ENCODE data around the gene DISC1. TPM values are rescaled to one million over a fixed set of nuclear protein-coding genes. Genes with fewer than 3 reads are reported as not detected.

The DISC1 gene
- total RNA-seq, 1 donor from 2014 or later = 14.0 TPM

GRCh38 chr1:231921646-231922345 lies 295.2 kb downstream of the DISC1 start:
- intact Hi-C loops (cut with micrococcal nuclease) = no loop called here

- intact Hi-C loops (cut with micrococcal nuclease) = no loop called here
Measured at GRCh38 chr1:231923491-231924041, 297.0 kb downstream of the DISC1 start.

GRCh38 chr1:231924180-231924579 lies 297.6 kb downstream of the DISC1 start:
- intact Hi-C loops (cut with micrococcal nuclease) = no loop called here

- intact Hi-C loops (cut with micrococcal nuclease) = no loop called here
Measured at GRCh38 chr1:231925864-231926263, 299.3 kb downstream of the DISC1 start.

- intact Hi-C loops (cut with micrococcal nuclease) = no loop called here
Measured at GRCh38 chr1:231926340-231926739, 299.8 kb downstream of the DISC1 start.

GRCh38 chr1:231926933-231927332 lies 300.3 kb downstream of the DISC1 start:
- intact Hi-C loops (cut with micrococcal nuclease) = no loop called here

- intact Hi-C loops (cut with micrococcal nuclease) = no loop called here
Measured at GRCh38 chr1:231927431-231927830, 300.8 kb downstream of the DISC1 start.

DNA sequence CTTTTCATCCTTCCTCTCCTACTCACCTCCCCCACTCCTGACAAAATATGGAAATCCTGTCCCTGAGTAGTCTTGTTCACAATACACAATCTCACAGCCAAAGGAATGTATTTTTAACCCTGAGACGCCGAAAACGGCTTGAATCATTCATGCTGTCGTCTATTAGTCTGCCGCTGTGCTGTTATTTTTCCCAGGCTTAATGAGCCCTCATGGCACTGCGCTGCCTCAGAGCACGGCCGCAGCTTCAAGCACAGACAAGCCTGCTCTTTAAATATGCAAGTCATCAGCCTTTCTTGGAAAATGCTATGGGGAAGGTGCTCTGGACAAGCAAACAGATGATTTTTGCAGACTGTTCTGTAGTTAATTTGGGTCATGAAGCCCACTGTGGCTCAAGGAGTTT lies 302.7 kb downstream of the DISC1 start:
- intact Hi-C loops (cut with micrococcal nuclease) = no loop called here

GRCh38 chr1:231930257-231930947 lies 303.8 kb downstream of the DISC1 start:
- intact Hi-C loops (cut with micrococcal nuclease) = loop anchor here (5.0 kb wide), 1 partner anchor 42 kb away; no protein-coding TSS in a partner anchor

GRCh38 chr1:231931146-231931545 lies 304.6 kb downstream of the DISC1 start:
- intact Hi-C loops (cut with micrococcal nuclease) = loop anchor here (5.0 kb wide), 1 partner anchor 41 kb away; no protein-coding TSS in a partner anchor

GRCh38 chr1:231931846-231932454 lies 305.4 kb downstream of the DISC1 start:
- intact Hi-C loops (cut with micrococcal nuclease) = loop anchor here (1.0 to 5.0 kb wide), 2 partner anchors 40 to 66 kb away; no protein-coding TSS in a partner anchor

- intact Hi-C loops (cut with micrococcal nuclease) = loop anchor here (5.0 kb wide), 1 partner anchor 38 kb away; no protein-coding TSS in a partner anchor
Measured at GRCh38 chr1:231933711-231934626, 307.4 kb downstream of the DISC1 start.

DNA sequence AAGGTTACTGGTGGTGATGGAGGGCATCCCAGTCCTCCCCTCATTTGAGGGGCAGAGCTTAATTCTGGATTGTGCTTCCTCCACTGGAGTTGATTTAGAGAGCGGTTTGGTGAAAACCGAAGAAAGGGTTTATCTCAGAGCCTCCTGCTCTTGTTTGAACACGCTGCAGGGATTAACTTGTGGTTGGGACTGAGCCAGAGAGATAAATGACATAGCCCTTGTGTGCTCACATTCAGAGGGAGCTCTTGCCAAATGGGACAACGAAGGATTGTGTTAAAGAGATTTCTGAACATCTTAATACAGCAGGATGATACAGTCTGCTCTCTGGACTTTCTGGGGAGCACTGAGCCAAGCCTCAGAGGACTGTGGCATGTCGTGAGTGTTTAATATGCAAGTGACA lies 308.2 kb downstream of the DISC1 start:
- intact Hi-C loops (cut with micrococcal nuclease) = loop anchor here (5.0 kb wide), 1 partner anchor 38 kb away; no protein-coding TSS in a partner anchor

DNA sequence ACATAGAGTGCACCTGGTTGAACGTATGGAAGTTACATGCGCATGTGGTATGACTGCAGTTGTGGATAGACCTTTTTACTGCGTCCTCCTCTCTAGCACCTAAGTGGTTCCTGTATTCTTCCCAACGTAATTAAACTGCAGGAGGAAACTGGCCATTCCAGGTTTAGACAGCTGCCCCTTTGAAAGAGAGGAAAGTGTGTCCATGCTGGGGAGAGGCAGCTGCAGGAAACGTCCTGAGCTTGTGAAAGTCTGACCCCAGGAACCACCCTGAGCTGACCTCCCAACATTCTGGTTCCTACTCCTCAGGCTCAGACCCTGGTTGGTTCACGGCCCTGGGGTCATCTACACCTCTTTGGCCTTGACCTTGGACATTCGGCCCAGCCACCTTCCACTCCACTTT lies 309.3 kb downstream of the DISC1 start:
- intact Hi-C loops (cut with micrococcal nuclease) = no loop called here

DNA sequence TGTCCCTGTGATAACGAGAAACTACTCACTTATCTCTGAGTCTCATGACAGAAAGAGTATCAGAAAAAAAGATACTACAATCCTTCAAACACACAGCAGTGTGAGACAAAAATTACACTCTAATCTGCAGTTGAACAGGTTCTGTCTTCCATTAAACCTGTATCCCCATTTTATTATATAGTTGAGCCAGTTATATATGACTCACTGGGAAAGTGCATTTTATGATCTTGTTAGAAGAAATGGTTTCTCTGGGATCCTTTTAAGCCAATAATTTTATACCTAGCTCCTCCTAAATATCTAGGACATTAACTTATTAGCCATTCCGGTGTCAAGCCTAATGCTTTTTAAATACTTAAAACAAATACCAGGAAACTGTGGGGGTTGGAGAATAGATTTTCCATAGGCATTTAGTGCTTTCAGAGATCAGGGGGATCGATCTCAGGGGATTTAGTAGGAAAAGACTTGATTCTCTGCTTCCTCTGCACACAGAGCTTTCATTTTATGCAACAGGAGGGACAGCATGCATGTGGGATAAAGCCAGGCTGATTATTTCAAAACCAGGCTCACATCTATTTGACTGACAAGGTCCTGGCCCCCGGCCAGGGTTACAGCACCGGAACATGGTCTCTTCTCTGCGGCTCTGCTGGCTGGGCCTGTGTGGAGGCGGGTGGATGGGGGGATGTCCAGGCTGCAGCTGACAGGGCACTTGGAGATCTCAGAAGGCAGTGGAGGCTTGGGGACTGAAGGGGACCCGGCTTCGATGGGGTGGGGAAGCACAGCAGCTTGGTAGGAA lies 310.6 kb downstream of the DISC1 start:
- intact Hi-C loops (cut with micrococcal nuclease) = no loop called here

GRCh38 chr1:231938211-231938610 lies 311.6 kb downstream of the DISC1 start:
- intact Hi-C loops (cut with micrococcal nuclease) = no loop called here

- intact Hi-C loops (cut with micrococcal nuclease) = no loop called here
Measured at GRCh38 chr1:231938711-231939110, 312.1 kb downstream of the DISC1 start.

DNA sequence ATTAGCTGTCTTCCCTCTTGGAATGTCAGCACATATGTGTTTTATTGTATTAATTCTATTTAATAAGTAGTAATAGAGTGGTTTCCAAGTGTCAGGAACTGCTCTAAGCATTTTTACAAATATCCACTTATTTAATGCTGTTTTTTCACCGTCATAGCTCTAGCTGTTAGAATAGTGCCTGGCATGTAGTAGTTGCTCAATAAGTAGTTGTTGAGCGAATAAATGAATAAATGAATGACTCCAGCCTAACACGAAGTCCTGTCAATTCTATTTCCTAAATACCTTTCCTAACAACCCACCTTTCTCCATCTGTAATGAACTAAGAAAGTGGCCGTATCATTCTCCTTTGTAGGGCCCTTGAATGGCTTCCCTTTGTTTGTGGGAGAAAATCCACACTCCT lies 312.5 kb downstream of the DISC1 start:
- intact Hi-C loops (cut with micrococcal nuclease) = no loop called here

- intact Hi-C loops (cut with micrococcal nuclease) = no loop called here
Measured at GRCh38 chr1:231940116-231940515, 313.5 kb downstream of the DISC1 start.

- intact Hi-C loops (cut with micrococcal nuclease) = no loop called here
Measured at GRCh38 chr1:231940701-231941100, 314.1 kb downstream of the DISC1 start.

Measured in T-helper 1 cell treated with Interleukin-12 subunit alpha and Interleukin-12 subunit beta and Interleukin-4 antibody, amounts not matched to agents 30 ng/mL and 1 ng/mL, for 36 hours (primary cell).